Heart left ventricle (tissue), 13 donors: Measurements from ENCODE around the gene PIK3C2B.

ENCODE experiments used
- CTCF ChIP-seq, 12 donors: fragments of 200-600 bp; sonication (generic) in 4 of 12; IDR thresholded peaks; one replicate each; pipeline versions ENCODE4 v1.5.0 to v1.8.0; 2018 to 2022; ENCODE audit warnings: antibody characterized with exemption in 12 of 12, mild to moderate bottlenecking in 5 of 12
- POLR2A ChIP-seq, 2 donors: fragments of 450-650 bp; IDR thresholded peaks; one replicate each; pipeline ENCODE4 v1.6.1; 2017; ENCODE audit warnings: antibody characterized with exemption in 2 of 2, mild to moderate bottlenecking in 2 of 2, moderate library complexity in 2 of 2
- donor health status: ischemic (EF 13 %, LVEDD 7.1; RV severe dilation, severe dysfunction).
- donor health status: DM: no; HTN: yes; CAD: no.
- donor health status: DM: no; HTN: no; CAD: no.
- donor health status: ischemic (EF 25% LVEDD 6.9; RV normal size, moderate dysfunction).
- donor health status: ischemic (EF 25% LVEDD 5.7; RV mildly dilated, moderate dysfunction).
- donor health status: ischemic (EF 35%, LVEDD 5.7; RV mildly dilated, moderate dysfunction).
- donor health status: nonischemic (EF 11% LVEDD 7.7; RV severe dilation, severe dysfunction).
- donor health status: DM: yes; HTN: yes; CAD: no.
- donor health status: PGD.
- donor health status: ischemic (EF 29% LVEDD 5.4; RV normal size, mild dysfunction).
- donor health status: nonischemic (EF 23%, LVEDD 6.1; RV moderate dilation, normal function).

GRCh38 chr1:204478921-204479320 lies 15.7 kb downstream of the PIK3C2B start:
- TF ChIP-seq CTCF (IDR thresholded peaks at IDR 0.05) (no peak), POLR2A (IDR thresholded peaks at IDR 0.05) (no peak)
